ENCODE measurements around the gene LRRC36.
A peak's percentile ranks its signal among the peaks of the same experiment; 100 is the strongest.

Gene LRRC36

DNA sequence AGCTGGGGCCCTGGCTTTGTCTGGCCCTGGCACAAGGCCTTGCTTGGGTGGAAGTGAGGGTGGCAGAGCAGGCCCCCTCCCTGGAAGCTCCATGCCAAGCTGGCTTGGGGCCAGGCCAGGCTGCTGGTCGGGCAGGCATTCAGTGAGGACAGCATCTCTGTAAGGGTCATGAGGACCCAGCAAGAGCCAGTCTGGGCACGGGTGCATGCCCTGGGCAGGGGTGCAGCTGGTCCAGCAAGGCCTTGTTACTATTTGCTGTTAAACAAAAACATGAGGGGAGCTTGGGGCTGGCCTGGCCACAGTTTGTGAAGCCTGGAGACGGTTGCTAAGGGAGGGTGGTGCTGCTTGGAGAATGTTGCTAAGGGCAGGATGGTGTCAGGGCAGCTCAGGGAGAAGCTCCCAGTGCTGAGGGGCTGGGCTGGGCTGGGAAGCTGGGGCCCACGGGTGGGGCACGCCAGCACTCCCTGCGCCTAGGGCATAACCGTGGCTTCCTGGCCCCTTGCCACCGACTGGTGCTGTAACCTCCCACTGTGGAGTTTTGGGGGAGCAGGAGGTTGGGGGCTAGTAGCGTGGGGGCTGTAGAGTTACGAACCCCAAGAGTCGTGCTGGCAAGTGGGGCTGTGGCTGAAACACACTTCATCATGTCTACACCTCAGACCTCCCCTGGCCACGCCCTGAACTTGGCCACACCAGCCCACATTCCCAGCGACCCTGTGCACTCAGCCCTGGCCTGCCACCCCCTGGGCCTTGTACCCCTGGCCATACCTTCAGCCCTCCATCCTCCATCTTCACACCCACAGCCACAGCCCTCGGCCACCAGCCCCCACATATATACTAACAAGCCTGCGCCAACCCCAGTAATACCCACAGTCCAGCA lies 65.0 kb downstream of the LRRC36 start:
- no peak for DNase-seq

DNA sequence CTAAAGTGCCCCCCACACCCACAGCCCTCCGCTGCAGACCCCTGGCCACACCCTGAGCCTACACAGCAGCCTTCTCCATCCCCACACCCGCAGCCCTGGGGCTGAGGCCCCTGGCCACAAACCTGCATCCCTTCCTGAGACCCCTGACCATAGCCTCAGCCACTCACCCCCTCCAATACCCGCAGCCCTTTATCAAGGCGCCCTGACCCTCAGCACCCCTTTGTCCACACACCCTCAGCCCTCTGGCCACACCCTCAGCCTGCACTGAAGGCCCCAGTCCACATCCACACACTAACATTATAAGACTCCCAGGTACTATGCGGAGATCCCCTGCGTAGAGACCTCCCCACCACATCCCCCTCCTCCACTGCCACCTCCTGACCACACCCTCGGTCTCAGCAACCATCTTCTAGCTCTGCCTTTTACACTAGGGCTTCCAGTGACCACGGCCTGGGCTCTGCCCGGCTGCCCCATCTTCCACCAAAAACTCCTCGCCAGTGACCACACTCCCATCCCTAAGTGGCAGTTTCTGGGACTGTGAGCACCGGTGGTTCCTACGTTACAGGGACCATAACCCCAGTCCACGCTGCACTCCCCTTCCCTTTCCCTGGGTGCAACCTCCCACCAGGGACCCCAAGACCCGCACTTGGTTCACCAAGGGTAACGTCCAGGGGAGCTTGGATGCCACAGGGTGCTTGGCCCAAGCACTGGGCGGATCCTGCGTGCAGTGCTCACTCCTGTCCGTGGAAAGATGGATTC lies 65.9 kb downstream of the LRRC36 start:
- DNase-seq, result no peak

DNA sequence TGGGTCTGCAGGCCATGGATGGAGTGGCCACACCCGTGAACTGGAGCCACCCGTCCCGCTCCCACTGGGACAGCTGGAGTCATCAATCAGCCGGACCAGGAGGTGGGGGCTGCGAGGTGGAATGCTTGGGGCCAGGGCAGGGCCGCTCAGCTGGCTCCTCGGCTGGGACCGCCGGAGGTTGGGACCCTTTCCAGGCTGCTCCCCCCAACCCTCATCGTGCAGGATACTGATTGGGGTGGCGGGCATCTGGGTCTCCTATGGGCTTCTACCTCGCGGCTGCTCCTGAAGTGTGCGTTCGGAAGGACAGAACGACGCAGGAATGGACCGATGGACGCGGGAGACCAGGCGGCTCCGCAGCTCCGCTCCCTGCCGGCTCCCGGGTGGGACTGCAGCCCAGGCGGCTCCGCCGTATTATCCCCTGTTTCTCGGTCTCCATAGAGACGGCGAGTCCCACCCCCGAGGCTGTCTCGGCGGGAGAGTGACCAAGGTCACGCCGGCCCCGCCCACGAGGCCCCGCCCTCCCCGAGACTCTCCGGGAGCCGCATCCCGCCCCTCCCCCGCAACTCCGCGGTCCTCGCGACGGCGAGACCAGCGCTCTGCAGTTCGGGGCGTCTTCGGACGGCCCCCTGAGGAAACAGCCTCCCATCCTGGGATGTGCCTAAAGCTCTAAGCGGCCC lies 66.6 kb downstream of the LRRC36 start, which contains the start of gene TPPP3:
Gene TPPP3 (minus strand): TSS at position 388 of the 677 bp plus-strand sequence. CDS start 2,387 bp downstream, outside the sequence.
- DNase-seq, result peak; percentile 37 to 48

- no peak for DNase-seq
Observed at GRCh38 chr16:67393788-67394154, 67.2 kb downstream of the LRRC36 start.

- DNase-seq, result peak in 1 of 2 donors; percentile 49
Observed at GRCh38 chr16:67394155-67395104, 67.8 kb downstream of the LRRC36 start.

GRCh38 chr16:67395105-67395457 lies 68.5 kb downstream of the LRRC36 start:
- DNase-seq, result no peak

GRCh38 chr16:67395458-67396158 lies 69.0 kb downstream of the LRRC36 start:
- DNase-seq, result peak; percentile 44 to 53

DNA sequence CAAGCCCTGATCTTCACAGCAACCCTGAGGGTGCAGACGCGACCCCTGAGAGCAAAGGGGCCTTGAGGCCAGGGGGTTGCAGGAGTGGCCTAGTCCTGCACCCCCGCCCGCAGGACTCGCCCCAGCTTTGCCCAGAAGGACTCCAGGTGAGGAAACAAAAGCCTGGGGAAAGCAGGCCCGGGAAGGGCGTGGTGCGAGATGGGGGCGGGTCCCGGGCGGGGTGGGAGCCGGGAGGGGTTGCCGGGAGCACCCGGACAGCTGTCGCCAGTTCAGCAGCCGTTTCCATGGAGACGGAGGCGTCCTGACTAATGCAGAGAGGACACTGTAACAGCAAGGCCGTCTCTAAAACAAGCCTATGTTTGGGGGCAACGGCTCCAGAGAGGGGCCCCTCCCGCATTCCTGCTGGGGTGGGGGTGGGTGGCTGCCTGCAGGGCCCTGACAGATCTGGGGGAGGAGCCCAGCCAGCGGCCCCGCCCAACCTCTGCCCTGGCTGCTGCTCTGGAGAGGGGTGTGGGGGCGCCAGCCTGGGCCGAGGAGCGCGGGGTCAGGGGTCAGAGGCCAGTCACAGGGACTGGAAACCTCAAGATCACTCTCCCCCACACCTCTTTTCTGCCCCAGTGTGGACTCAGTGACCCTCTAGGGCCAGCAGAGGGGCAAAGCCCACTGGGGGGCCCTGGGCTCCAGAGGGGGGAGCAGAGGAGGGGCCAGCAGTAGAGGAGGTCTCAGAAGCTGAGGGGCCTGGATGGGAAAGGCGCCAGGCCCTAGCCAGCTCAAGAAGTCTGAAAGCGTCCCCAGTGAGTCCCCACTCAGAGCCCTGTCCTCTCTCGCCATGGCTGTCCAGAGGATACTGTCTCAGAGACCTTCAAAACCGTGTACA lies 69.8 kb downstream of the LRRC36 start:
- DNase-seq, result no peak

DNA sequence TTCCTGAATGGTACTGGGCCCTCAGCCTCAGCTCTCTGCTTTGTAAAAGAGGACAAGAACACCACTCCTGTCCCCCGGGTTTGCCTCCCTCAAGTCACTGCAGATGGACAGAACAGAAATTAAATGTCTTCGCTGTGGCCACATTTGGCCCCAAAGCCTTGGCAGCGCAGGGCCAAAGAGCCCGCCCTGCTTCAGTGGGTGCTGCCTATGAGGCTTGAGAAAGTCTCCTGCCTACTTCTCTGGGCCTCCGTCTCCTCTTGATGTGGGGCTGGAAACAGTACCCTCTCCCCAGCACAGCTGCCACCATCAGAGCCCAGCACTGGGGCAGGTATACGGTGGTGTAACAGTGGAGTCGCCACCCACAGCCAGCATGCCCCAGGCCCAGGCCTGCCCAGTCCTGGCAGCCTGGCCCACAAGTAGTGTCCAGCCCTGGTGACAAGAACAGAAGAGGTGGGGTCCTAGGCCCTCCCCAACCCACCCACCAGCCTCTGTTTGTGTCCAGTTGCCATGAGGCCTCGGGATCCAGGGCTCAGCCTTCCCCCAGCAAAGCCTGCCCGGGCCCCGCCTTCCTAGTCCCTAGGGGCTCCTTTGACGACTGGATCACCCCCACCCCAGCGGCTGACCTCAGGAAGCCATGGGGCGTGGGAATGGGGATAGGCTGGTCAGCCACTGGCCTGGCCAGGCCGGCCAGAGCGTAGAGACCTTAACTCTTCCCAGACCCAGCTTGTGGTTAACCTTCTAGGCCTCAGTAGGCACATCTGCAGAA lies 70.6 kb downstream of the LRRC36 start:
- DNase-seq, result no peak

DNA sequence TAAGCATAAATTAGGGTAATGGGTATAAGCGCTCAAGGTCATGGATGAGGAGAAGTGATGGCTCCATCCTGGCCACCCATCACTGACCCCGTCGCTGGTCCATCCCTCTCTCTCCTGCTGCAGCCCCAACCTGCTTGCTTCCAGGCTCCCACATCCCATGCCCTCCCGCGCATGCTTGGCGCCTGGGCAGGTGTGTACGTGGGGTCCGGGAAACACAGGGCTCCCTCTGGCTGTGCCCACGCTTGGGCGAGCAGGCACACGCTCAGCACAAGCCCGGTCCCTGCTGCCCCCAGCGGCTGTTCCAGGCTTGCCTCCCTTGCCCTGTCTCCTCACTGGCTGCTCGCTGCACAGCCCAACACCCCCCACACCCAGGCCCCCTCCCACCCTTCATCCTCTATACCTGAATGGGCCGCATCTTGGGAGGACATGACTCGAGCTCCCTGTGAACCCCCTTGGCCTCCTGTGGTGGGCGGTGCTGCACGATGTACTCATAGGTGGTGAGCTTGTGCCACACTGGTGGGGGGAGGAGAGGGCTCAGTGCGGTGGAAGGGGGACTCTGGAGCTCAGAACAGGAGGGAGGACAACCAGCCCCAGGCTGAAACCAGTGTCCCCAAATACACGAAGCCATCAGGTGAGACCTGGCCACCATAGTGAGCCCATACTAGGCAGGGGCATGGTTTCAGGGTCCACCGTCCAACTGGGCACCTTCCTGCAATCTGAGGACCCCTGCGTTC lies 71.4 kb downstream of the LRRC36 start:
- DNase-seq, result no peak

GRCh38 chr16:67398546-67399217 lies 72.1 kb downstream of the LRRC36 start:
- no peak for DNase-seq

DNA sequence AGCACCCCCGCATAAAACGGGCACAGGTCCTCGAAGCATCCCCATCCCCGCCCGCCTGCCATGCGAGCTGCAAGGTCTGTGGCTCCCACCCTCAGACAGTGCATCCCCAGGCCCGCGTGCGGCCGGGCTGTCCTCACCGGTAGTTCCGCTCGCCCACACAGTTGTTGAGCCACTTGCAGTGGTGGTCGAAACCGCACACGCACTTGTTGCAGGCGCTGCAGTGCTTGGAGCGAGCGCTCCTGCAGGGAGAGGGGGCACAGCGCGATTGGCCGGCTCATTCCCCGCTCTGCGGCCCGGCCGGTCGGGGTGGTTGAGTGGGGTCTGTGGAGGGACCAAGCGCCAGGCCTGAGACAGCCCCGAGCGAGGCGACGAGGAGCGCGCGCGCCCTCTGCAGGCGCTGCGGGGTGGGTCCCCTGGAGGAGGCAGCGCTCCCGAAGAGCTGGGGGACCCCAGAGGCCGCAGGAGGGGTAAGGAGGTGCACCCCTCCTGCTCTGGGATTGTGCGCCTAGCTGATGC lies 72.7 kb downstream of the LRRC36 start:
- peak in 1 of 2 donors; percentile 57 for DNase-seq

GRCh38 chr16:67399749-67400704 lies 73.4 kb downstream of the LRRC36 start:
- DNase-seq, result no peak

DNA sequence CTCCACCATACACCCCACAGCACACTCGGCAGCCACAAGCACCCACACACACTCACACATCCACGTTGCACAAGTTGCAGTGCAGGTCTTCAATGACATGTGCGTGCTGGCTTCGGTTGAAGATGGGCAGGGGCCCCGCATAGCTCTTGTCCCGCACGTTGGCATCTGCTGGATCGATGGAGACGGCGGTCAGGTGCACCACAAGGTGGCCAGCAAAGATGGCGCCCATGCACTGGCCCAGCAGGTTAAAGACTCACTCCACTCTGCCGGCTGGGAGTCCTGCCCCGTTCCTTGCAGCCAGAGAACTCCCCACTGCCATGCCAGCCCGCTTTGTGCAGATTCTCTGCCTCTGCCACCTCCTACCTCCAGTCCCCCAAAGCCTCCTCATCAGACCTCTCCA lies 74.3 kb downstream of the LRRC36 start:
- DNase-seq, result no peak

DNA sequence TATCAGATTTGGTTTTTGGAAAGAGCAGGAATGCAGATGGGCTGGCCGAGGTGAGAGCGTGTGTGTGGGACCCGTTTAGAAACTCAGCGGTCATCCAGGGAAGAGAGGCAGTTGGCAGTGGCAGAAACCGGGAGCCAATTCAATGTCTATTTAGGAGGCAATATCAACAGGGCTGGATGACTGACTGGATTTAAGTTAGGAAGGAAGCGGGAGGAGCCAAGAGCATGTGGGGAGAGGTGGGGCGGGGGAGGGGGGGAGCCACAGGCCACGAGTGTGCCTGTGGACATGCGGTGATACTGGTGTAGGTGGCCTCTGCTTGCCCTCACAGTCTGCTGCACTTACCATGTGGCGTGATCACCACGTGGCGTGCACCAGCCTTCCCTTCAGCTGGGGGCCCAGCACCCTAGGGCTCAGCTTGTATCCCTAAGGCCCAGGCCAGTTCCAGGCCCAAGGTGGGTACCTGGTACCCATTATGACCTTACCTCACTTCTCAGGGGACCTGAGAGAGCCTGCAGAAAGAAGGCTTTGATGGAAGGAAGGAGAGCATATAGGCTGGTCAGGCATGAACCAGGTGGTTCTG lies 77.5 kb downstream of the LRRC36 start:
- DNase-seq, result no peak

DNA sequence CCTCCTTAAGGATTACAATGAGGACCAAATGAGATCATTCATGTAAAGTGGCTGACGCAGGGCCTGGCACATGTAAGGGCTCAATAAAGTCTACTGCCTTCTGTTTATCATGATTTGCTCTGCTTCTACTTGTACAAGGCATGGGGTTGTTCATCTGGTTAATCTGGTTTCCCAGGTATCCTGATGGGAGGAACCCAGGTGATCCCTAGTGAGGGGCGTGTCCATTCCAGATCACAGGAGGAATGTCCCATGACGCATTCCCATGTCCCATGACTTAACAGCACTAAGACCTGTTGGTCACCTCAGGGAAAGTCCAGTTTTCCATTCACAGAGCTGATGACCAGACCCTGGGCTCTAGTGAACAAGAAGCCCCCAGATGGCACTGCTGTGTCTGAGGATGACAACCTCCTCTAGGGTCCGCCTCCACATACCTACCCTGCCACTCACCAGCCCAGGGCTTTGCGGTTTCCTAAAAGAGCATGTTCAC lies 78.2 kb downstream of the LRRC36 start:
- no peak for DNase-seq

Data from inflammatory macrophage treated with lipopolysaccharide for 1 hour (primary cell).